NCI-H1417 treated with DMSO at 0.1 percent for 48 hours (cell line): ENCODE measurements around the gene STARD3.

ENCODE experiments used
- DNase-seq: peaks from one replicate; lab custom pipeline; 2025; lab: John Stamatoyannopoulos, UW

STARD3 gene

GRCh38 chr17:39660397-39661385 is 23.7 kb downstream of the STARD3 start:
- DNase-seq, result no peak

GRCh38 chr17:39661744-39662541 is 25.0 kb downstream of the STARD3 start:
- DNase-seq, result no peak

GRCh38 chr17:39662551-39663339 is 25.8 kb downstream of the STARD3 start:
- DNase-seq, result no peak

- no peak for DNase-seq
Observed at GRCh38 chr17:39663340-39663687, 26.4 kb downstream of the STARD3 start.

- no peak for DNase-seq
Observed at GRCh38 chr17:39663688-39664580, 27.0 kb downstream of the STARD3 start.

- DNase-seq, result no peak
Observed at GRCh38 chr17:39664581-39665561, 27.9 kb downstream of the STARD3 start, which contains the start of gene TCAP. TCAP (plus strand) TSS chr17:39665349; CDS start chr17:39665360, 11 bp downstream.

- no peak for DNase-seq
Observed at GRCh38 chr17:39665642-39666224, 28.8 kb downstream of the STARD3 start.

GRCh38 chr17:39666231-39666600 is 29.3 kb downstream of the STARD3 start:
- no peak for DNase-seq

GRCh38 chr17:39666601-39667261 is 29.8 kb downstream of the STARD3 start:
- DNase-seq, result no peak

- no peak for DNase-seq
Observed at GRCh38 chr17:39667262-39667944, 30.5 kb downstream of the STARD3 start.

GRCh38 chr17:39667945-39668924 is 31.3 kb downstream of the STARD3 start, which contains the start of gene PNMT:
PNMT (plus strand) TSS chr17:39668453; CDS start chr17:39668476, 23 bp downstream.
- no peak for DNase-seq

GRCh38 chr17:39669897-39670735 is 33.2 kb downstream of the STARD3 start:
- no peak for DNase-seq

GRCh38 chr17:39670746-39671145 is 33.8 kb downstream of the STARD3 start:
- no peak for DNase-seq

- DNase-seq, result no peak
Observed at GRCh38 chr17:39671651-39672521, 34.9 kb downstream of the STARD3 start.
